Stomach (tissue), 4 donors: ENCODE data around the gene CYCS.

Experiments used
- POLR2A ChIP-seq, 4 donors: fragments of 450-650 bp; IDR thresholded peaks; one replicate each; pipeline ENCODE4 v1.6.1; 2016; ENCODE audit warnings: antibody characterized with exemption in 4 of 4, control low read depth in 2 of 4, mild to moderate bottlenecking in 1 of 4, moderate library complexity in 1 of 4
- TF ChIP-seq, protein P1 (sequence below), 7 experiments: fragments of 450-650 bp in 4 of 7; fragments of 200-600 bp in 3 of 7; sonication (generic) in 3 of 7; IDR thresholded peaks; one replicate each; pipeline ENCODE4 v1.5.1; 2016 to 2019; ENCODE audit warnings: antibody characterized with exemption in 7 of 7, control low read depth in 2 of 7, mild to moderate bottlenecking in 1 of 7

DNA sequence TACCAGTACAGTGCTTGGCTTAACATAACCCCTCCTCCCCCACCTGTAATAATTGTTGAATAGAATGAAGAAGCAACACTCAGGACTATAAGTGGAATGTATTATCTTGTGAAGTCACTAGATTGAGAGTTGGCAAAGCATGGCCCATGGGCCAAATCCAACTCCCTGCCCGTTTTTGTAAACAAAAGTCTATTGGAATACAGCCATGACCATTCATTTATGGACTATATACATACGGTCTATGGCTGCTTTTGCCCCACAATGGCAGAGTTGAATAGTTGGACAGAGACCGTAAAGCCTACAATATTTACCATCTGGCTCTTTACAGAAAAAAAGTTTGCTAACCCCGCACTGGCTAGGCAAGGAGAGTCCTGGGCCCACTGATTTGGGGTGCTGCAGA, 48.1 kb upstream of the CYCS start:
- TF ChIP-seq, protein P1, sequence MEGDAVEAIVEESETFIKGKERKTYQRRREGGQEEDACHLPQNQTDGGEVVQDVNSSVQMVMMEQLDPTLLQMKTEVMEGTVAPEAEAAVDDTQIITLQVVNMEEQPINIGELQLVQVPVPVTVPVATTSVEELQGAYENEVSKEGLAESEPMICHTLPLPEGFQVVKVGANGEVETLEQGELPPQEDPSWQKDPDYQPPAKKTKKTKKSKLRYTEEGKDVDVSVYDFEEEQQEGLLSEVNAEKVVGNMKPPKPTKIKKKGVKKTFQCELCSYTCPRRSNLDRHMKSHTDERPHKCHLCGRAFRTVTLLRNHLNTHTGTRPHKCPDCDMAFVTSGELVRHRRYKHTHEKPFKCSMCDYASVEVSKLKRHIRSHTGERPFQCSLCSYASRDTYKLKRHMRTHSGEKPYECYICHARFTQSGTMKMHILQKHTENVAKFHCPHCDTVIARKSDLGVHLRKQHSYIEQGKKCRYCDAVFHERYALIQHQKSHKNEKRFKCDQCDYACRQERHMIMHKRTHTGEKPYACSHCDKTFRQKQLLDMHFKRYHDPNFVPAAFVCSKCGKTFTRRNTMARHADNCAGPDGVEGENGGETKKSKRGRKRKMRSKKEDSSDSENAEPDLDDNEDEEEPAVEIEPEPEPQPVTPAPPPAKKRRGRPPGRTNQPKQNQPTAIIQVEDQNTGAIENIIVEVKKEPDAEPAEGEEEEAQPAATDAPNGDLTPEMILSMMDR (IDR thresholded peaks at IDR 0.05) = no peak
- no peak for TF ChIP-seq POLR2A (IDR thresholded peaks at IDR 0.05)
